Hepatic stellate cell (primary cell): ENCODE results near the gene LGALS3.
"Not testable (repeated sequence)": the region's sequence is repeated elsewhere in the genome, so short reads cannot be mapped to it uniquely, and the experiment has no call there.

Experiments
- DNase-seq: peaks from one replicate; pipeline ENCODE4 v3.0.0; 2011; ENCODE audit warnings: low spot score

Gene LGALS3

GRCh38 chr14:55129086-55129427 is at the start of gene LGALS3:
LGALS3 (plus strand) TSS chr14:55129252; CDS start chr14:55137374, 8,122 bp downstream.
- DNase-seq, result peak; percentile 85

GRCh38 chr14:55079961-55080360 is 49.1 kb upstream of the LGALS3 start:
- not testable (repeated sequence) for DNase-seq

- no peak for DNase-seq
Measured at GRCh38 chr14:55084401-55085059, 44.5 kb upstream of the LGALS3 start.

- no peak for DNase-seq
Measured at GRCh38 chr14:55085060-55085660, 43.9 kb upstream of the LGALS3 start.

- DNase-seq, result no peak
Measured at GRCh38 chr14:55086938-55087337, 42.1 kb upstream of the LGALS3 start.

GRCh38 chr14:55088356-55088755 is 40.7 kb upstream of the LGALS3 start:
- DNase-seq, result no peak

- no peak for DNase-seq
Measured at GRCh38 chr14:55092341-55092740, 36.7 kb upstream of the LGALS3 start.

- DNase-seq, result no peak
Measured at GRCh38 chr14:55094292-55095157, 34.5 kb upstream of the LGALS3 start.

- DNase-seq, result no peak
Measured at GRCh38 chr14:55097881-55098560, 31.0 kb upstream of the LGALS3 start.

- no peak for DNase-seq
Measured at GRCh38 chr14:55098561-55098898, 30.5 kb upstream of the LGALS3 start.

GRCh38 chr14:55099756-55100155 is 29.3 kb upstream of the LGALS3 start:
- no peak for DNase-seq

- no peak for DNase-seq
Measured at GRCh38 chr14:55101698-55102097, 27.4 kb upstream of the LGALS3 start.

GRCh38 chr14:55102141-55102621 is 26.9 kb upstream of the LGALS3 start:
- peak; percentile 53 for DNase-seq

GRCh38 chr14:55103005-55103640 is 25.9 kb upstream of the LGALS3 start:
- peak; percentile 71 for DNase-seq

GRCh38 chr14:55103971-55104954 is 24.8 kb upstream of the LGALS3 start:
- DNase-seq, result no peak

- no peak for DNase-seq
Measured at GRCh38 chr14:55105991-55106390, 23.1 kb upstream of the LGALS3 start.

GRCh38 chr14:55107766-55108554 is 21.1 kb upstream of the LGALS3 start:
- peak; percentile 96 for DNase-seq

- no peak for DNase-seq
Measured at GRCh38 chr14:55109836-55110235, 19.2 kb upstream of the LGALS3 start.

- no peak for DNase-seq
Measured at GRCh38 chr14:55111122-55111708, 17.8 kb upstream of the LGALS3 start.
